ENCODE data around the gene CCDC9B. TPM values are rescaled to one million over a fixed set of nuclear protein-coding genes. Genes with fewer than 3 reads are reported as not detected.

CCDC9B gene
- total RNA-seq, 1 donor from 2014 or later: 17.0 TPM

- DNase-seq (ENCODE audit: low read depth, low spot score): no peak
Measured at GRCh38 chr15:40331026-40331425, 9.7 kb downstream of the CCDC9B start.

GRCh38 chr15:40330368-40330836 is 10.3 kb downstream of the CCDC9B start:
- no peak for DNase-seq (ENCODE audit: low read depth, low spot score)

- no peak for DNase-seq (ENCODE audit: low read depth, low spot score)
Measured at GRCh38 chr15:40329804-40330203, 10.9 kb downstream of the CCDC9B start.

- no peak for DNase-seq (ENCODE audit: low read depth, low spot score)
Measured at GRCh38 chr15:40328751-40329150, 12.0 kb downstream of the CCDC9B start.

- DNase-seq (ENCODE audit: low read depth, low spot score): no peak
Measured at GRCh38 chr15:40328176-40328575, 12.6 kb downstream of the CCDC9B start.

GRCh38 chr15:40327457-40327856 is 13.3 kb downstream of the CCDC9B start:
- DNase-seq (ENCODE audit: low read depth, low spot score): no peak

GRCh38 chr15:40325700-40326099 is 15.0 kb downstream of the CCDC9B start:
- no peak for DNase-seq (ENCODE audit: low read depth, low spot score)

- DNase-seq (ENCODE audit: low read depth, low spot score): no peak
Measured at GRCh38 chr15:40325188-40325587, 15.6 kb downstream of the CCDC9B start.

- no peak for DNase-seq (ENCODE audit: low read depth, low spot score)
Measured at GRCh38 chr15:40323953-40324937, 16.5 kb downstream of the CCDC9B start.

GRCh38 chr15:40323239-40323952 is 17.3 kb downstream of the CCDC9B start, which contains the start of gene INAFM2:
Gene INAFM2 (plus strand): TSS chr15:40323692. CDS start chr15:40324056, 364 bp downstream.
- DNase-seq (ENCODE audit: low read depth, low spot score): peak; percentile 88

- DNase-seq (ENCODE audit: low read depth, low spot score): no peak
Measured at GRCh38 chr15:40322531-40323238, 18.1 kb downstream of the CCDC9B start.

GRCh38 chr15:40320931-40321371 is 19.8 kb downstream of the CCDC9B start:
- DNase-seq (ENCODE audit: low read depth, low spot score): no peak

GRCh38 chr15:40320409-40320808 is 20.3 kb downstream of the CCDC9B start:
- no peak for DNase-seq (ENCODE audit: low read depth, low spot score)

- no peak for DNase-seq (ENCODE audit: low read depth, low spot score)
Measured at GRCh38 chr15:40317580-40317979, 23.2 kb downstream of the CCDC9B start.

GRCh38 chr15:40316931-40317330 is 23.8 kb downstream of the CCDC9B start:
- DNase-seq (ENCODE audit: low read depth, low spot score): no peak

GRCh38 chr15:40314723-40315276 is 25.9 kb downstream of the CCDC9B start:
- DNase-seq (ENCODE audit: low read depth, low spot score): peak; percentile 84

- peak; percentile 15 for DNase-seq (ENCODE audit: low read depth, low spot score)
Measured at GRCh38 chr15:40313531-40314398, 27.0 kb downstream of the CCDC9B start.

GRCh38 chr15:40312370-40313158 is 28.2 kb downstream of the CCDC9B start:
- no peak for DNase-seq (ENCODE audit: low read depth, low spot score)

- DNase-seq (ENCODE audit: low read depth, low spot score): no peak
Measured at GRCh38 chr15:40310993-40311392, 29.7 kb downstream of the CCDC9B start.

Measured in pulmonary artery endothelial cell (primary cell).